Measurements from ENCODE around the gene CCDC7.
"Not testable (repeated sequence)": the region's sequence is repeated elsewhere in the genome, so short reads cannot be mapped to it uniquely, and the experiment has no call there.

CCDC7 gene

DNA sequence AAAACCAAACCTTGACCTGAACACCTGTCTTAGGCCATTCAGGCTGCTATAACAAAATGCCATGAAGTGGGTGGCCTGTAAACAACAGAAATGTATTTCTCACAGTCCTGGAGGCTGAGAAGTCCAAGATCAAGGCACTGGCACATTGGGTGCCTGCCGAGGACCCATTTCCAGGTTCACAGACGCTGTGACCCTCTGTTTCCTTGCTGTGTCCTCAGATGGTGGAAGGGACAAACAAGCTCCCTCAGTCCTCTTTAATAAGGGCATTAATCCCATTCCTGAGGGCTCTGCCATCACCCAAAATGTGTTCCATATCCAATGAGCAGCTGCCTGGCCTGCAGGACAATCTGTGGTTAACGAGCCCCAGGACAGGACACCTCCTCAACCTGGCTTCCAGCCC lies 444.5 kb downstream of the CCDC7 start:
- DNase-seq = no peak

DNA sequence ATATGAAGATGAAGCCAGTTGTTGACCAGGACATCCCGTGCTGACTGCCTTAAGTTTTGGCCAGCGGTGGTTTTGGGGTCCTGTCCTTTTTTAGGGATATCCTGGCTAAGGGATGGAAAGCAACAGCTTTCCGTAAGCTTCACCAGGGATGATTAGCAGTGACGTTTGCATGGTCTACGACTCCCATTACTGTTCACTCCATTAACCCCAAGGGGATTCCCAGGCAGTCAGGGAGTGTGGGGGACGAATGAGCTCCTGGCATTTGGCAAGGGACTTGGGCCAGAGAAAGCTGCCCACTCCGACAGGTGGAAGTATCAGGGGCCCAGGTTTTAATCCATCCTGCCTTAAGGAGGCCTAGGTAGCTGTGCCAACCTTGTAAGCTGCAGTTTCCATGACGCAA lies 445.3 kb downstream of the CCDC7 start:
- DNase-seq = no peak

DNA sequence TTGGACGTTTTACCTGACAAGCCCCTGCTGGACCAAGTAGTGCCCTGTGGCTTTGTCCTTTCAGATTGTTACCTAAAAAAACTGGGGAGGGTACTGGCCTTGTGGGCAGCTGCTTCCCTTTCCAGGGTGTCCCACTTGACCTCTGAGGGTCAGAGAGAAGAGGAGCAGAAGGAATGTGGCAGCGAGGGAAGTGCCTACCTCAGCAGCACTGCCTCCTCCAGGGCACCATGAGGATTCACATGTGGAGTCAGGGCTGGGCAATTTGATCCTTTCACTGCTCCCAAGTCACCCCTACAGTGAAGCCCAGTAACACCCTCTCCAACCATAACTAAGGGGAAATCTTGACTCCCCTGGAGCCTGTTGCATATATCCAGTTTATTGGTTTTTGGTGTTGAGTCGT lies 447.5 kb downstream of the CCDC7 start:
- no peak for DNase-seq

DNA sequence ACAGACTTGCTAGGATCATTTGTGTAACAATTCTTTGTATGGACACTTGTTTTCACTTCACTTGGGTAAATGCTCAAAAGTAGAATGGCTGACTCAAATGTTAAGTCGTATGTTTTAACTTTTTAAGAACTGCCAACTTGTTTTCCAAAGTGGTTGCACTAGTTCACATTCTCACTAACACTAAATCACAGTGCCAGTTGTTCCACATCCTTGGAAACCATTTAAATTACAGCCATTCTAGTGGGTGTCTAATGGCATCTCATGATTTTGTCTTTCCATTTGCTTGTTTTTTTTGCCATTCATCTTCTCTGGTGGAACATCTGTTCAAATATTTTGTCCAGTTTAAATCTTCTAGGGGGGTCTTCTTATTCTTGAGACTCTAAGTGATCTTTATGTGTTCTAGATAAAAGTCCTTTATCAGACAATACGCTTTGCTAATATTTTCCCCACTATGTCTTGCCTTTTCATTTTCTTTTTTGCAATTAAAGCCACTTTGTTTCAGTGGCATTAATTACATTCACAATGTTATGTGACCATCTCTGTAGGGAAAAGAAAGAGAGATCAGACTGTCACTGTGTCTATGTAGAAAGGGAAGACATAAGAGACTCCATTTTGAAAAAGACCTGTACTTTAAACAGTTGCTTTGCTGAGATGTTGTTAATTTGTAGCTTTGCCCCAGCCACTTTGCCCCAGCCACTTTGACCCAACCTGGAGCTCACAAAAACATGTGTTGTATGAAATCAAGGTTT lies 448.1 kb downstream of the CCDC7 start:
- no peak for DNase-seq

DNA sequence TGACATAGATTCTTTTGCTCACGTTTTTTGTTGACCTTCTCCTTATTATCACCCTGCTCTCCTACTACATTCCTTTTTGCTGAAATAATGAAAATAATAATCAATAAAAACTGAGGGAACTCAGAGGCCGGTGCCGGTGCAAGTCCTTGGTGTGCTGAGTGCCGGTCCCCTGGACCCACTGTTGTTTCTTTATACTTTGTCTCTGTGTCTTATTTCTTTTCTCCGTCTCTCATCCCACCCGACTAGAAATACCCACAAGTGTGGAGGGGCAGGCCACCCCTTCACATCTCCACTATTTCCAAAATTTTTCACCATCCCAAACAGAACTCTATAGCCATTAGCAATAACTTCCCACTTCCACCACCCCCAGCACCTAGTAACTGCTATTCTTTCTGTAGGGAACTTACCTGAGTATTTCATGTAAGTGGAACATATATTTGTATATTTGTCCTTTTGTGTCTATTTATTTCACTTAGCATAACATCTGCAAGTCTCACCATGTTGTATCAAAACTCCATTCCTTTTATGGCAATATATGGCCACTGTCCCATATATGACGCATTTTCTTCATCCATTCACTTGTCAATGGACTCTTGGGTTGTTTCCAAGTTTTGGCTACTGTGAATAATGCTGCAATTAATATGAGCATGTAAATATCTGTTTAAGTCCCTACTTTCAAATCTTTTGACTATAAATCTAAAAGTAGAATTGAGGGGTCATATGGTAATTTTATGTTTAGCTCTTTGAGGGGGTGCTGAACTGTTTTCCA lies 449.4 kb downstream of the CCDC7 start:
- DNase-seq = not testable (repeated sequence)

DNA sequence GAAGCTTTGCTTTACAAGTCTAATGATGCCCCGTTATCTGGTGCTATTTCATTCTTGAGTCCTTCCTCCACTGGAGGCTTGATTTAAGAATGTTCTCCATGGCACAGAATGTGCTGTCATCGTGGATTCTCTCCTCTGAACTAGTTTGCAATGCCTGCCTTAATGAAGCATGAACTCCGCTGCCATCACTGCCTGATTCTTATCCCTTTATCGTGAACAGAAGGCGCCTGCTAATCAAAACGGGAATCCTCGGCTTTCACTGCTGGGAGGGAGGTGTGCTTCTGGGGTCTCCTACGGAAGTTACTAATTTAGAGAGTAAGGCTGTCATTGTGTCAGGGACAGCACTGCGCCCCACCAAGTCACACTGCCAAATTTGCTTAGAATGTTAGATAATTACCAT lies 455.9 kb downstream of the CCDC7 start:
- no peak for DNase-seq

DNA sequence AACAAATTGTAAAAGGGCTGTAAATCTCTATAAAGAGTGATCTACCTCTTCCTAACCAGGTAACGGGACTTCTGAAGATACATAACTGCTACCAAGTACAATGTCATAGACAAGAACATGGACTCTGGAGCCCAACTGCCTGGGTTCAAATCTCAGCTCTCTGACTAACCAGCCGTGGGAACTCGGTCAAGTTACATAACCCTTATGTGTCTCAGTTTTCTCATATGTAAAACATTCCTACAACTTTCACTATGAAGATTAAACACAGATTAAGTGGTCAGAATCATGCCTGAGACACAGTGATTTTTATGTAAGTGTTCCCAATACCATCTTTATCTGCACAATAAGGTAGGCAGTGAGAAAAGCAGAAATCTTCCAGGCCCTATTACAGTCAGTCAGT lies 459.5 kb downstream of the CCDC7 start:
- no peak for DNase-seq

DNA sequence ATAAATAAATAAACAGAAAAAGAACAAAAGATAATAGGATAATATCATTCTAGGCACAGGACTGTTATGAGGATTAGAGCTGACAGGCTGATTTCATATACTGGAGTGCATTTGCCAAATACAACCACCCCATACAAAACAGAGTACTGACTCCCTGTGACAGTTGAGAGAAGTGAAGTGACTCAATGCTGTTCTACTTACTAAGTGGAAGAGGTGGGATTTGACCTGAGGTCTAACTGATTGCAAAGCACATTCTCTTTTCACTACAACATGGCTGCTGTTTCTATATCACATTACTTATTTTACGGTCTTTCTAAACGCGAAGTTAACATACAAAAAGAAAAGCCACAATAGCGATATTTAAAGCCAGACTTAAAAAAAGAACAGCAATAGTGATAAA lies 460.7 kb downstream of the CCDC7 start:
- DNase-seq = no peak

DNA sequence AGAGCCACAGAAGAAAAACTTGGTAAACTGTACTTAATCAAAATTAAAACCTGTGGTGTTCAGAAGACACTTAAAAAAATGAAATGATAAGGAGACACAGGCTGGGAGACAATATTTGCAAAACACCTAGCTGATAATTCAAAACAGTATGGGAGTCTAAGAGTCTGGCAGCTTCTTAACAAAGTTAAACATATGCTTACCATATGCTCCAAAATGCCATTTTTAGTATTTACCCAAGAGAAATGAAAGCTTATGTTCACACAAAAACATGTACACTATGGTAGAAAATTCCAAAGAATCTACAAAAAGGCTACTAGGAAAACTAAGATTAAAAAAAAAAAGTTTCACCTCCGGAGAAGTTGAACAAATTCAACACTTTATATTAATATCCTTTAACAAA lies 463.5 kb downstream of the CCDC7 start:
- no peak for DNase-seq

DNA sequence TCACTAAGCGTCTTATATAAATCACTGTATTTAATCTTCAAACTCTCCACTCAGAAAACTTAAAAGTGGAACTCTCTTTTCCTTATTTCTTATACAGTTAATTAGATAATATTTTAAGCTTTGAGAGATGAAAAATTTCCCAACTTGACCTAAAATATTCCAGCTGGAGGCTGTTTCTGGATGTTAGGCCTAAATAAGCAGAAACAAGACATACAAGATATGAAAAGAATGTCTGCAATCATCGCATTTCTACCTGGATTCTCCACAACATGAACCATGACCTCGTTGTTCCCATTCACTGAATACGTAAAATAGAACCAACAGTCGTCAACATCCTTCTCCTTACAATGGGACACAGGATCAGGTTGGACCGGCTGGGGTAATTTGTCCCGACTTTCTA lies 464.0 kb downstream of the CCDC7 start:
- DNase-seq = not testable (repeated sequence)

DNA sequence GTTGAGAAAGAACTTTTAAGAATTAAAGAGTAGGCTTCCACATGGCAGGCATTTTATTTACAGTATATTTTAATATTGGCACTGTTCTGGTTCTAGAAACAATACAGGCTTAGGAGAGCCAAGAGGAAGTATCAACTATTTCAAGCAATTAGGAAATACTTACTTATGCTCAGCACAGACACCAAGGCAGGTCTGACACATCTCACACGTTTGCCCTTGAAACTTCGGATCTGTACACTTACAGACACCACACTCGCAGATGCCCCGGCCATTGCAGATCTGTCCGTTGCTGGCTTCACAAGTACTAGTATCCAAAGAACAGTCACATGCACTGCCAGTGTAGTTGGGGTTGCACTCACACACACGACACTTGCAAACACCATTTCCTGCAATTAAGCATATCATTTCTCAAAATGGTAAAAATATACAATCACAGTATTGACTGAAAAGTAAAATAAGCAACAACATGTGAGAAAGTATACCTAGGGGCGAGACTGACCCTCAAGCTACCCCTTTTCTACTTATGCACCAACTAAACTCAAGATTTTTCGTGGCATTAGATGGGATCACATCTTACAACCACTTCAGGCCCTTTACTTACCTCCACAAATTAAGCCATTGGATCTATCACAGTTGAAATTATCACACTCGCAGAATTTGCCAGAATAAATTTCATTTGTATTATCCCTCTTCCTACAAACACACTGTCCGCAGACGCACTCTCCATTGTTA lies 465.5 kb downstream of the CCDC7 start:
- no peak for DNase-seq

DNA sequence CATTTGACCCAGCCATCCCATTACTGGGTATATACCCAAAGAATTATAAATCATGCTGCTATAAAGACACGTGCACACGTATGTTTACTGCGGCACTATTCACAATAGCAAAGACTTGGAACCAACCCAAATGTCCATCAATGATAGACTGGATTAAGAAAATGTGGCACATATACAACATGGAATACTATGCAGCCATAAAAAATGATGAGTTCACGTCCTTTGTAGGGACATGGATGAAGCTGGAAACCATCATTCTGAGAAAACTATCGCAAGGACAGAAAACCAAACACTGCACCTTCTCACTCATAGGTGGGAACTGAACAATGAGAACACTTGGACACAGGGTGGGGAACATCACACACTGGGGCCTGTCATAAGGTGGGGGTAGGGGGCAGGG lies 471.9 kb downstream of the CCDC7 start:
- not testable (repeated sequence) for DNase-seq

DNA sequence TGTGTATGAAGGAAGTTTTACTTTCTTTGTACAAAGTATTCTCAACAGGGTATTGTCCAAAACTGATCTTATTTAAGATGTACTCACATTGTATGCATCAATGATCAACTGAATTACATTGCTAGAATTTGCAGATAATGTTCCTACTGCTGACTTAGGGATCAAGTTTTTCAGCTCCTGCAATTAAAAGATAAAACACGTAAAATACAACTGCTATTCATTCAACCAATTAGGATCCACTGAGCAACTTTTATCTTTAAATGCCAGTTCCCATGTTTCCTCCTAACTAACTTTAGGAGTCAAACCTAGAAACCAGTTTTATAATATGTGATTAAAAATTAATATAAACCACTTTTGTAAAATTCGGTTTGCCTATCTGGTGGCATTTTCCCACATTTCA lies 476.2 kb downstream of the CCDC7 start:
- DNase-seq = no peak

DNA sequence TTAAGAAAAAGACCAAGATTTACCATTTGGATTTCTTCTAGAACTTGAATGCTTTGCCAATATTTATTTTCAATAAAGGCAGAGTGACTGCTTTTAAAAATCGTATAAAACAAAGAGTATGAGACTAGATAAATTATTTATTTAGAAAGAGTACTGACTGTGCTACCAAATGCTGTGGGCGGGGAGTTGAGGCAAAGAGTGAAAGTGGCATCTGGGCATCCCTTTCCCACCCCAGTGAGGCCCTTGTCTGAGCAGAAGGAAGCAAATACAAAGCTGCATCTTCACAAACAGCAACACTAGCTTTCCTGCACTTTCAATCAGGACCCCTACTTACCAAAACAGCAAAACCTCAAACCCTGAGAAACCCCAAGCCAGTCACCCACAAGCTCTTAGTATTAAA lies 477.2 kb downstream of the CCDC7 start:
- no peak for DNase-seq

DNA sequence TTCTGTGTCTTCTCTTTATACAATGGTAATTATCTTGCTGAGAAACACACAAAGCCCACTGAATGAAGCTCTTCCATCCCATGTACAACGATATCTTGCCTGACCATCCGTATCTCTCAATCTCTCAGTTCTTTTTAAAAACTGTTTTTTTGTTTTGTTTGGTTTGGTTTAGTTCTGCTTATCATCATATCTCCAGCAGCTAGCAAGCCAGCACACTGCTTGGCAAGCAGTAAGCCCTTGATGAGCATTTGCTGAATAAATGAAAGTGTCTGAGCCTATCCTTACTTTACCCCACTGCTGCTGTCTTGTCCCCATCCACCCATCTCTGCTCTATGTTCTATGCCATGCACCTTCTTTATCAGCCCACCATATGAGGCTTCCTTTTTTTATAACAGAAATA lies 477.9 kb downstream of the CCDC7 start:
- DNase-seq = no peak
